CD4-positive, alpha-beta T cell treated with Interleukin-6 at 100 ng/mL for 8 hours (primary cell): ENCODE data around the gene SLC25A23.

Experiments
- DNase-seq: peaks from one replicate; pipeline ENCODE4 v3.0.0-alpha.2; 2020; ENCODE audit warnings: mixed read lengths, low spot score

The SLC25A23 gene

DNA sequence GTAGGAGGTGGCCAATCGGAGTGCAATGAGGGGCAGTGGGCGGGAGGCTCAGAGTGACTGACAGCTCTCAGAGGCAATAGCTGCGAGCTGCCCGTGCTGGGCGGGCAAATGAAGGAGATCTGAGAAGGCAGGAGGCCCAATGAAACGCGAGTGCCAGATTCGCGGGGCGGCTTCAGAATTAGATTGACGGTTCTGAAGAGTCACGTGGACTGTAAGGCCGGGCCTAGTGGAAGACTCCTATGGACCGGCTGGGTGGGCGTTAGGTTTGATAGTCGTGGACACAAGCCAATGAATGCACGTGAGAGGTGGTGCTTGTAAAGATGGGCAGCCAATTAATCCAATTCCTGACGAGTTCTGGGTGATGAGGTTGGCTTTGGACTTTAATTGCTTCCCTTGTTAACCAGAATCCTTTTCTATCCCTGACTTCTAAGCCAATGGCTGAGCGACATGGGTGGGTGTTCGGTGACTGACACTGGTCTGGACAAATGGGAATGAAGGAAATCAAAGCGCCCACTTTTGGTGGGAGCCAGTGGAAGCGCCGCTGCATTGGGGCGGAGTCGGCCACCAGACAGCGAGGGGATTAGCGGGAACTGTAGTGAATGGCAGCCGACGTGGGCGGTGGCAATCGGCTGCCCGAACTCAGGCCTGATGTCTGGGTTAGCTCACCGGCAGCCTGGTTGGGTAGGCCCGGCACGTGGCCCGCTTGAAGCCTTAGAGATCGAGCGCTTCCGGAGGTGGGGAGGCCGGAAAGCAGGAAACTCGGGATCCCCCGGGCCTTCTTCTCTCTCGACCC is 34.5 kb downstream of the SLC25A23 start:
- peak; percentile 100 for DNase-seq

DNA sequence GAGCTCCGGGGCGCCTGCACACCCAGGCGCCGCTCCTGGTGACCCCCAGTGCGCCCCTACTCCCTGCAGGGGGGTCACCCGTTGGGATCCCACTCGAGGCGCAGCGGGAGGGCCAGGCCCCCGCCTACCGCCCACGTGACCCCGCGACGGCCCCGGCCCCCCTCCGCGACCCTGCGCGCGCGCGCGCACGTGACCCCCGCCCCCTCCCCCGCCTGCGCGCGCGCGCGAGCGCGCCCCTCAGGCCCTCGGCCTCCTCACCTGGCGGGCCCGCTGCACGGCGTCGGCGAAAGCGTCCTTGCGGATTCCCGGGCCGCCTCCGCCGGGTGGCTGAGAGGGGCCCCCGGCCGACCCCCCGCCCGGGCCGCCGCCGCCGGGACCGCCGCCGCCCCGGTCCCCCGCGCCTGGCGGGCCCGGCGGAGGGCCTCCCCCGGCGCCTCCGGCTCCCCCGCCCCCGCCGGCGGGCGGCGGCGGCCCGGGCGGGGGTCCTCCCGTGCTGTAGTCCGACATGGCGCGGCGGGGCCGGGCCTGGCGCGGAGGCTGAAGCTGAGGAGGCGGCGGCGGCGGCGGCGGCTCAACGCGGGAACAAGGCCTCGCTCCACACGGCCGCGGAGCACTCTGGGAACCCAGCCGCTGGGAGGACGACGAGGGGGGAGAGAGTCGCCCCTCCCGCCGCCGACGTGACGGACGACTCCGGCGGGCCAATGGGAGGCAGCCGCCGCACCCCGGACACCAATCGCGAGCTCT is 35.2 kb downstream of the SLC25A23 start, which contains the start of gene KHSRP:
KHSRP (minus strand) TSS at position 617 of the 744 bp plus-strand sequence; CDS start at position 507, 110 bp downstream.
- no peak for DNase-seq

DNA sequence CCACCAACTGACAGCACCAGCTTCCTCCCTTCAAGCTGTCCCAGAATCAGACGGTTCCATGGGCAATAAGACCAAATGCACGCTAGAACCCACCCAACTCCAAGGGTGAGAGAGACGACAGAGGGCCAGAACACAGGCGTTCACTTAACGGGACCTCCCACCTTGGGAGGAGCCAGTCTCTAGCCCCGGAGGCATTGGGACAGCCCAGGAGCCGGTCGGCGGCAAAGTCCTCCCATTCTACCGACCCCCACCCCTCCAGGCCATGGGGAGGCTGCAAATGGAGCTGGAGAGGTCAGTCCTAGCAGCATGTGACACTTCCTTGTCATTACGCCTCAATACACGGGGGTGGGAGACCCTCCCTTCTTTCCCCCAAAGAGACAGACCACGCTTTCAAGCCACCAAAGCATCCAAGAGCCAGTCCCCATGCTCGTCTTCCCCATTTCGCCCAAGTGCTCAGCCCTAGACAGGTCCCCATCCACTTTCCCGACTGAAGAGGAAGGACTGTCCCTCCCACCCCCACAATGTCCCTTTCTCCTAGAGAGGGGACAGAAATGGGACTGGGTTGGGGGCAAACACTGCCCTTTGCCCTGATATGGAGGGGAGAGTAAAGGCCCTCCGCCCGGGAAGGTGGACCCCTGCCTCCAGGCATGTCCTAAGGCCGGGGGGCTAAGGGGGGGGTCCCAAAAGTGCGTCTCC is 35.9 kb downstream of the SLC25A23 start:
- DNase-seq = no peak

DNA sequence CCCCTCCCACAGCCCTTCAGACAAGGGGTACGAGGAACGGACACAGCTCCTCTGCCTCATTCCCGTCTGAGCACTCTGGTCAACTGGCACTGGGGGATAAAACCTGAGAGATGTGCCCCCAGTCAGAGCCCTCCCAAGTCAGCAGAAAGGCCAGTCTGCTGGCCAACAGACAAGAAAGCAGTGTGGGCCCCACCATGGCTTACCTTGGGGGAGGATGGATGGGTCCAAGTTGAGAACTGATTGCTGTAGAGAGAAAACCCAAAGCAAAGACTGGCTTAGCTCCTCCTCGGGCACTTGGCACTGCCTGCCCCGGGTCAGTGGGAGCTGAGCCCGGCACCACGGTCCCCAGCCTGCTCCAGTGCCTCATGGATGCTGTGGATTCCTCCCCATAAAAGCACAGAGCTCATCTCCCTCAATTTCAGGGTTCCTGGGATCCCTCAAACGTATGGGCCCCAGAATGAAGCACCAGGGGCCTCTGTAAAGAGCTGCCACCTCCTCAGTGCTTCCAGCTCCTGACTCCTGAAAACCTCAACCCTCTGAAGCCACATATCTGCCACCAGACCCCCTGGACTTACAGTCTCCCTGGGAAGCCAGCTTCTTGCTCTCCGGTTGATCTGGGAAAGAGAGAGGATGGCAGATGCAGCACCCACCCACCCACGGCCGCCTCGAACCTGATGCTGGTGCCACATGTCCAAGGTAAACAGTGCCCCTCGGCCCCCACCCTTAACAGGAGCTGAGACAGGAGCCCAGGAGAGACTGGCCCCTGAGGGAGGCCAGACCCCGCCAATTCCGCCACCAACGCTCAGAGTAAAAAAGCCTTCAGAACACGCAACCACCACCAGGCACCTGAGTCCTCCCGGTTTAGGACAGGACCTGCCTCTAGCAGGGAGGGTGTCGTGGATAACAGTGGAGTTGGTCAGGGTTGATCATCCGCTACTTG is 38.2 kb downstream of the SLC25A23 start:
- no peak for DNase-seq

DNA sequence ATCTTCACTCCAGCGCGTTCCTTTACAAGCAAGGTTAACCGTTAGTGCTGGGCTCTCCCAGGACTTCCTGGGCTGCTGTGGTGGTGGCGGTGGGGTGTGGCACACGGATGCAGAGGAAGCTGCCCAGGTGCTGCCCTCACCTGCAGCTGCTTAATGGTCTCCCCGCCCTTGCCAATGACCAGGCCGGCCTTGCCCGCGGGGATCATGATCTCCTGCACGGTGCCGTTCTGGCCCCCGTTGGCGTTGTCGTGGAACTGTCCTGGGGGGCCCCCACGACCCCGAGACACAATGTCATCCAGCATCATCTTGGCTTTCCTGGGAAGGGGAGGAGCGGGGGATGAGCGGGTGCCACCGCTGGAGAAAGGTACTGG is 41.0 kb downstream of the SLC25A23 start:
- no peak for DNase-seq

DNA sequence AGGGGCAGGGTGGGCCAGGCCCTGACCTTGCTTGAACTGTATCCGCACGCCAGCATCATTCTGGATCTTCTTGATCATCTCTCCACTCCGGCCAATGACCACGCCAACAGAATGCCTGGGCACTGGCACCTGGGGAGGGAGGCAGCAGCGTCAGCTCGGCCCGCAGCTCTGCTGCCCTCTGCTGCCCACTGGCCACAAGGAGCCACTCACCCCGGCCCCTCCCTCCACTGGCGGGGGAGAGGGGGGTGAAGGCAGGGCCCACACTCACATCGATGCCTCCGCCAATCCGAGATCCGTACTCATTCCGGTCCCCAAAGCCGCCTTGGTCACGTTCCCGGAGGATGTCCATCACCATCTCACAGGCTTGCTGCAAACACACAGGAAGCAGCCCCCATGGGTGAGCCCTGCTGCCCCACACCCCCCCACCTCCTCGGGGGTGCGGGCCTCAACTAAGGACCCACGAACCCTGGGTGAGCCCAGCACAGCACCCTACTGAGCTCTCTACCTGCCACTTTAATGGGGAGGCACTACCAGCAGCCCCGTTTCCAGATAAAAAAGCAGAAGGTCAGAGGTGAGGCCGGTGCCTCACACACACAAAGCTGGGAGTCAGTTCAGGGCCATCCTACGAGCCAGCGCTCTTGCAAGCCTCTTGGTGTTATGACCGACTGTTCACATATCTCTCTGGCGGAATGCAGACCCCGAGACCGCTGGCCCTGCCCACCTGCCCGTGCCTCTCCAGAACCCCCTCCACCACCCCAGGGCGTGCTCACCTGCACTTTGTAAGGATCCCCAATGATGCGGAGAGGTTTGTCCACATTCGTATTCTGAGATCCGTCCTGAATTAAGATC is 41.7 kb downstream of the SLC25A23 start:
- no peak for DNase-seq

DNA sequence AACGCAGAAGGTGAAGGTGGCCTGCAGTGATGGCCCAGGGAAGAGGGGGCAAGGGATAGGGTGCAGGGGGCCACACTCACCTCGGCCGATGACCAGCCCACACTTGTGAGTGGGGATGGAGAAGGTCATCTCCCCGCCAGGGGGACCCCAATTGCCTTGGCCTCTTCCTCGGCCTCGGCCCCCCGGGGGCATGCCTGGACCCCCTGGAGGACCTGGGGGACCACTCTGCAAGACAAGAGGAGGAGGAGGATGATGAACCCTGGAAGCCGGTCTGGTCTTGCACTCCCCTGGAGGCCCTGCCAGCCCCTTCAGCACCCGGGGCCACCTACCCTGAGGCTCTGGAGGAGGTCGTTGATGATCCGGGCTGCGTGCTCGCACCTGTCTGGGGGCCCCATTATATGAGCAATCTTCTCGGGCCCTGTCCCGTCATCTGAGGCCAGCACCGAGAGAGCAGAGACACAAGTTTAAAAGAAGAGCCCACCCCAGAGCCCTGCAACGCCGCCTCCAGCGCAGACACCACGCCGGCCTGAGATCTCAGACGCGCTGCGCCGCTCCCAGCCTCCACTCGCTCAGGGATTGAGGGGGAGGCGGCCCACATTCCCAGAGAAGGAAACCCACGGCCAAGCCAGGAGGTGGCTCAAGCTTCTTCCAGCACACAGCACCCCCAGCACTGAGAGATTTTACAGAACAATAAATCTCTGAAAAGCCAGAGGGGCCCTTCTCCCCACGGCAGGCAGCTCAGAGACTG is 42.8 kb downstream of the SLC25A23 start:
- DNase-seq = no peak

DNA sequence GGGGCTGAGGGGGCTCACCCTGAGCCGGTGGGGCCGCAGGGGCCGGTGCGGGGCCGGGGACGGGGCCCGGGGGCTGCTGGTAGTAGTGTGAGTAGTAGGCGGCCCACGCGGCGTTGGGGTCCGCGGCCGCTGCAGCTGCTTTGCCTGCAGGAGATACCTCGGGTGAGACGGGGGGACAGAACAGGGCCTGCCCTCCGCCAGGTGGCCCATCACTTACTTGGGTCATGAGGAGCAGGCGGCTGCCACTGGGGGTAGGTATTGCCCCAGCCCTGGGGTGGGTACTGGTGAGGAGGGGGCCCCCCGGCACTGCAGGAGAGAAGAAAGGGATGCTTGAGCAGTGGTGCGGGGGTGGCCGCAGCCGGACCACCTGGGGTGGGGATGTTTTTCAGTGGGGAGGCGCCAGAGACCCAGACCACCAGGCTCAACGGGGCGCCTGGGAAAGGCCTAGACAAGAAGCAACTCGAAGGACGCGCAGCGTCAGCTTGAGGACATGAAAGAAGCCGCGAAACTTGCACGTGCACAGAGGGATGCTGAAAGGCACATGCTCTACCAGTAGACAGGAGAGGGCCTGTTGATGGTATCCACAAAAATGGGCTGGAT is 43.9 kb downstream of the SLC25A23 start:
- DNase-seq = no peak

DNA sequence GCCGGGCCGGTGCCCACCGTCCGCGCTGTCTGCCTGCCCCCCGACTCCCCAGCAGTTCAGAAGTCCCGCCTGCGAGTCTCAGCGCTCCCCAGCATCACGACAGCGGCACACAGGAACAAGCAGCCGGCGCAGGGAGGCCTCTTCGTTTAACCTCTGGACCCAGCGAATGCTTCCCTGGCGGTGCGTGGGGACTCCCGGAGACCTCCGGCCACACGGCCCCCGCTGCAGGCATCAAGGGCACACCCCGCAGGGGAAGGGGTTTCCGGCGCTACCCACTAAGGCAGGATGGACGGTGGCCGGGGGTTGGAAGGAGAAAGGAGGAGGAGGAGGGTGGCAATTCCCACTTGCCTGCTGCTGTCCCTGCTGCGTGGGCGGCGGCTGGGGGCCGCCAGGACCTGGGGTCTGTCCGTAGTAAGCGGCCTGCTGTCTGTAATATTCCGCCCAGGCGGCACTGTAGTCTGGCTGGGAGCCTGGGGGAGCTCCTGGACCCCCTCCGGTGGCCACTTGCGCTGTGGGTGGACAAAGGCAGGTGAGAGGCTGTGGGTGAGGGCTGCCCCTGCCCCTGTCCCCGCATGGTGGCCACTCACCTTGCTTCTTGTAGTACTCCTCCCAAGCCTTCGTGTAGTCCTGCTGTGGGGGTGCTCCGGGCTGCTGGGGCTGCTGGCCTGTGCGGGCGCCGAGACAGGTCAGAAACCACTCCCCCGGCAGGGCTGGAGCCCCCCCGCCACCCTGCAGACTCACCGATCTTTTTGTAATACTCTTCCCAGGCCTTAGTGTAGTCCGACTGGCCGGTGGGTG is 44.6 kb downstream of the SLC25A23 start:
- no peak for DNase-seq

DNA sequence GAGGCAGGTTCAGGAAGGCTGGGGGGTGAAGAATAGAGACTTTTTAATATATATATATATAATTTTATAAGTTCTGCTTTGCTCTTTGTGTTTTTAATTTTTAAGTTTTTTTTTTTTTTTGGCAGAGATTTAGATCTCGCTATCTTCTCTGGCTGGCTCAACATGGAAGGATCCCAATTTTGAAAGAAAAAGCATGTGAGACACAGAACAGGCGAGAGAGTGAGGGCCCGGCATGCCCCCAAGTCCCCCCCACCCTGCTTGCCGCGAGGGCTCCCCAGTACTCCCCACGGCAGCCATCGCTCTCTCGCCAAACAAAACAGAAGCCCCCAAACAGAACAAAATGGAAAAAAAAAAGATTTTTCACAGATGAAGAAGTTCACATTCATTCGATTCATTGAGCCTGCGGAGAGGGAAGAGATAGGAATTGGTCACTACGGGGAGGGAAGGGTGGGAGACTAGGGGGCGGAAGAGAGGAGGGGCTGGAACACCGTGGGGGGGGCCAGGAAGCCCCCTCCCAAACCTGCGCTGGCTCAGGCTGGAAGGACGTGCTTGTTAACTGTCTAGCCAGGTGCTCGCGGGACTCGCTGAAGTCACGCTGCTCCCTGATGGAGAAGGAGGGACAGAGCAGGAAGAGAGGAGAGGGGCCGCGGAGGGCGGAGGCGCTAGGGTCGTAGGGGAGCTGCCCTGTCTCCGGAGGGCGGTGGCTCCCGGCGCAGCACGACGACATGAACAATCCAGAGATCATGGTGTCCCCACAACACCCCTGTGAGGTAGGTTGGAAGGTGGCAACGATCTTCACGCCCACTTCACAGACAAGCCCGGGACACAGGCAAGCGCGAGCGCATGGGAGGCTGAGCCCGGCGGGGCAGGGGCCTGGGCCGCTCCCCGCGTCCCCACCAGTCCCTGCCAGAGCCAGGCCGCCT is 45.6 kb downstream of the SLC25A23 start:
- DNase-seq = no peak

DNA sequence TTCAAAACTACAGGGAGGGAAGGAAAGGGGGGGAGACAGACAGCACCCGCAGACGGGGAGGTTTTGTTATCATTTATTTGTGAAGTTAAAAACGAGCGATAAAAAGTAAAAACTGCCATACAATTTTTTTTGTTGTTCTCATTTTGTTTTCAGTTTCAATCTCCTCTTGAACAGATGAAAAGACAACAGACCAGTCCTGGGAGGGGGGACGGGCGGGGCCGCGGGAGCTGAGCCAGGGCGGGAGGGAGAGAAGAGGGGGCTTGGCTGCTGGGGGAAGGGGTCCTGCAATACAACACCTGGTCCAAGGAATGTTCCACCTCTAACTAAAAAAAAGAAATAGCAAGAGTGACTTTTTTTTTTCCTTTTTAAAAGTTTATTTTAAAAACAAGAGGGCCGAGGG is 46.3 kb downstream of the SLC25A23 start:
- no peak for DNase-seq

DNA sequence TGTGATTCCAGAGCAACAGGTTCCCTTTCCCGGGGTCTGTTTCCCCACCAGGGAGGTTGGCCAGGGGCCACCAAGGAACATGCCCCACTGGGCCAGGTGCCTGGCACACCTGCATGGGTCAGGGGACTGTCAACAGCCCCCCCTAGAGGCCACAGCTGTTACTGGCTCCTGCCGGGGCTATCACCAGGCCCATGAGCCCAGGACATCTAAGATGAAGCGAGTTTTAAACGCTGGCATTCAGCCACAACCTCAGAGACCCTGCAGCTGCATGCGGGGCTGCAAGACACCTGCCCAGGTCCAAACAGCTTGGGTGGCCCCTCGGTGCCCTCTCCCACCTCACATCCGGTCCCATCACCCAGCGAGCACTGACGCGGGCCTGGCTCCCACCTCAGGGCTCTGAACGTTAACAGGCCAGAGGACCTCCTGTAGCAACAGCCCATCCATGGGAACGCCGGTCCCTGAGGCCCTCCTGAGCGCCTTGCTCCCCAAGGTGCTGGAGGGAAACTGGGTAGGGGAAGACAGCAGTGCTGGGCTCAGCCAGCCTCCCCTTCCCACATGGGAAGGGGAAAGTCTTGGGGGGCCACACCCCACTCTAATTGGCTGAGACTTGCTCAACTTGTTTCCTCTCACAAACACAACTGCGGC is 47.0 kb downstream of the SLC25A23 start:
- peak; percentile 34 for DNase-seq

DNA sequence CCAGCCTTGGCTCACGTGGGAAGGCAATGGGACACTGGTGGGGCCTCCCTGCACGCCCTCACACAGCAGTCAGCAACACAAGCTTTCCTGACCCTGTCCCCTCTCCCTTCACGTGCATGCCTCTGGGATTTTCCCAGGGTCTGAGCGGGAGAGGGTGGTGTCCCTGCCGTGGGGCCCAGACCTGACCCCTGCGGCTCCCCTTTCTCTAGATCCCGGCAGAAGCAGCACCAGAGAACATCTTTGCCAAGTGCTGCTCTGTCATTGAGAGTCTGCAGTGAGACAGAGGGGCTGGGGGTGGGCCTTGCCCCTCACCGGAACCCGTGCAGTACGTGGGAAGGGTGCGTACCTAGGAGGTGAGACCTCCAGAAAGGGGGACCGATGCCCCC is 47.5 kb downstream of the SLC25A23 start:
- DNase-seq = no peak

DNA sequence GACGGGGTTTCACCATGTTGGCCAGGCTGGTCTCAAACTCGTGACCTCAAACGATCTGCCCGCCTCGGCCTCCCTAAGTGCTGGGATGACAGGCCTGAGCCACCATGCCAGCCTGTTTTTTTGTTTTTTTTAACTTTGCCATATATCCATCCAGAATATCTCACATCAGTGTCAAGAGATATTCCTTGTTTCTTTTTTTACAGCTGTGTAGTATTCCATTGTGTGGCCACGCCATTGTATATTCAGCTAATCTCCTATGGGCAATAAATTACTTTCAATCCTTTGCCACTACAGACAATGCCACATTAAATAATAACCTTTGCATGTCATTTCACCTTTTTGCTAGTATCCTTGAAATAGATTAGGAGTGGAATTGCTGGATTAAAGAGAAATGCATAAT is 50.2 kb downstream of the SLC25A23 start:
- DNase-seq = no peak

DNA sequence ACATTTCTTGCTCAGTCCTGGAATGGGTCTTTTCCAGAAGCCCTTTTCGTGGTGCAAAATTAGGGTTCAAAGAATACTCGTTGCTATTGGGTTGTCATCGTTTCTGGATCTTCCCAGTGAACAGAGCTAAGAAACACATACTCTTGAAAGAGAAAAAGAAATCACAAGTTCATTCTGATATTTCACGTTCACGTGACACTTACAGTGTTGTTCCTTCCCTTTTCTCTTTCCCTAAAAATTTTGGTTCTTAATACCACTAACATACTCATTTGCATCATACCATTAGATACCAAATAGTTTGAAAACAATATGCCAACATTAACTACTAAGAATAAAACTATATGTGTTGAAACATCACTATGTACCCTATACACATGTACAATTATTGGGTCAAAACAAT is 53.2 kb downstream of the SLC25A23 start:
- DNase-seq = no peak

DNA sequence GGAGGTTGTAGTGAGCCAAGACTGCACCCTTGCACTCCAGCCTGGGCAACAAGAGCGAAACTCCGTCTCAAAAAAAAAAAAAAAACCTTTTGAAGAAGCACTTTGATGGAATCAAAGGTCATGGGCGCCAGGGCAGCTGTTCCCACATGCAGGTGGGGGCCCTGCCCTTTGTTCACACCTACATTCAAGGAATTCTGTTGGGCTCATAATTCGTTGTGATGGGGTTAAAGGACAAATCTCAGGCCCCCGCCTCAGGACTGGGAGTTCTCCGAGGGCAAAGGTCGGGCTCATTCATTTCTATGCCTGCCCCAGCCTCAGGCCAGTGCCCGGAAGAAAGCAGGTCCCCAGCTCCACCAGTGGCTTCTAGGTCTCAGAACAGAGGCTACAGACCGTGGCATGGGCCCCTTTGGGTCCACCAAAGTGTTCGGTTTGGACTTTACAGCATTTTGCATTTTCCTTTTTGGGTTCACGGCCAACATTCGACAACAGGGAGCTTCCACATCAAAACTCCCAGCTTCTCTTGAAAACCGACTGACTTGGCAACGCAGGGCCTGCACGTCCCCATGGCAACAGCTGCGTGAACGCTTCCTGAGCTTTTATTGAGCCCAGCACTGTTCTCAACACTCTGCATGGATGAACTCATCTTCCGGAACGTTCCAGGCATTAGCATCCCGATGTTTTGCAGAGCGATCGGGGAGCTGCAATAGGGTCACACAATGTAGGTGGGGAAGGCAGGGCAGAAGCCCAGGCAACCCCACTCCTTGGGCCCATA is 56.6 kb downstream of the SLC25A23 start:
- DNase-seq = no peak
